Skin epidermis (tissue), 12 donors: ENCODE data around the gene H6PD.
A peak's percentile ranks its signal among the peaks of the same experiment; 100 is the strongest.

Experiments used
- H3K27ac ChIP-seq, 21 experiments: fragments of 200-600 bp; sonication (generic) in 11 of 21; one replicate each; pipeline ENCODE4 v1.5.0; 2020; ENCODE audit warnings: mild to moderate bottlenecking in 3 of 21, inconsistent platforms in 2 of 21, moderate library complexity in 2 of 21
- H3K4me3 ChIP-seq, 7 experiments: fragments of 200-600 bp; sonication (generic) in 2 of 7; one replicate each; pipeline ENCODE4 v1.5.0; 2020; ENCODE audit warnings: inconsistent platforms in 2 of 7, mild to moderate bottlenecking in 2 of 7, moderate library complexity in 1 of 7

Gene H6PD

DNA sequence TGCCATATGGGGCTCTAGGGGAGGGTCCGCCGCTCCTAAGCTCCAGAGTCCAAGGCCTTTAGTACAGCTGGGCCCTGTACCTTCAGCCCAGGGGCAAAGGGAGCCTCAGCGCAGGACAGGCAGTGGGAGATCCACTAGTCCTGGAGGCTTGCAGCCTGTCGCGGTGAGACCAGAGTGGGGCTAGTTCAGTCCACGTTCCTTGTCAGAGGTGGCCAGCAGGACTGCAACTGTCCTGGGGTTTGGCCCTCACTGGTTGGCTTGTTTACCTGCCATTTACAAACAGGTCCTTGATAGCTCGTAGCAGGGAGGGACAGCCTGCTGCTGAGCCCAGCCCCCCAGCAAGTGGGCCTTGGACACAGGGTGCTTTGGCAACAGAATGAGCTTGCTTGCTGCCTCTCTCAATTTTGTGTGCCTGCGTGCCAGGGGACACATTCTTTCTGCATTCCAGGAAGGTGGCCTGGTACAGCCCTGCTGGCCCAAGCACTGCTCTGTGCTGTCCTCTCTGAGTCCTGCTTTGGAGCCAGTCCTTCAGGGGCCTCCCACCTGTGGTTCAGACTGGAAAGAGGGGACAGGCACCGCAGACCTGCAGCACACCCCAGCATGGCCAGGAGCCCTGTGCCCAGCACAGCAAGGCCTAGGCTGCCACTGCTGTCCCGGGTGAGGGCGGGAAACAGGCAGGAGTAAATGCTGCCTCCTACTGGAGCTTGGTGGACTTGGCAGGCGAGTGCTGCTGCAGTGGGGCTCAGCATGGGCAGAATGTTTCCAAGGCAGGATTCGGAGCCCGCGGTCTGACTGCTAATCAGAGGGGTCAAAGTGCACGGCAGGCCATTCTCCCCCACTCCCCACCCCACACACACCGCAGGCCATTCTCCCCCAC lies 15.2 kb downstream of the H6PD start:
- Histone ChIP-seq H3K4me3 (peak overlapping the region in 1 of 7 experiments; percentile 28), H3K27ac (peak overlapping the region in 17 of 21 experiments; percentile 15 to 86 (median 68))

- peak overlapping the region in 3 of 7 experiments; percentile 6 to 28 (median 16) for H3K4me3 ChIP-seq
- peak overlapping the region in 15 of 21 experiments; percentile 16 to 86 (median 73) for H3K27ac ChIP-seq
These were observed 16.1 kb downstream of the H6PD start for GRCh38 chr1:9250411-9251381.

DNA sequence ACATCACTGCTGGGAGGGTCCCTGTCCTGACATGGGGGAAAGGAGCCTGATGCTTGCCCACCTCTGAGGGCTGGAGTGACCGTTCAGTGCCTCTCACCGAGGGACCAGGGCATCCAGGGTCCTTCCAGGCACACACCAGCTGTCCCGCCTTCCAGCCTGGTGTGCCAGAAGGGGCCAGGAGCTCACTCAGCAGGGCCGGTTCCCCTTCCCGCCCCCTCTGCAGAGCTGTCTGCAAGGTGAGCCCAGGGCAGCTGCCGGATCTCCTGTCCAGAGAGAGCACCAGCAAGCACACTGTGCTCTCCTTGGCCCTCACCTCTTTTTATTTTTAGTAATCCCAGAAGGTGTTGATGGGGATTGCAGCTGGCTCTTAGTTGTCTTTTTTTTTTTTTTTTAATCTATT lies 16.9 kb downstream of the H6PD start:
- Histone ChIP-seq H3K27ac (peak overlapping the region in 12 of 21 experiments; percentile 51 to 86 (median 73)), H3K4me3 (peak overlapping the region in 2 of 7 experiments; percentile 6 to 28)

DNA sequence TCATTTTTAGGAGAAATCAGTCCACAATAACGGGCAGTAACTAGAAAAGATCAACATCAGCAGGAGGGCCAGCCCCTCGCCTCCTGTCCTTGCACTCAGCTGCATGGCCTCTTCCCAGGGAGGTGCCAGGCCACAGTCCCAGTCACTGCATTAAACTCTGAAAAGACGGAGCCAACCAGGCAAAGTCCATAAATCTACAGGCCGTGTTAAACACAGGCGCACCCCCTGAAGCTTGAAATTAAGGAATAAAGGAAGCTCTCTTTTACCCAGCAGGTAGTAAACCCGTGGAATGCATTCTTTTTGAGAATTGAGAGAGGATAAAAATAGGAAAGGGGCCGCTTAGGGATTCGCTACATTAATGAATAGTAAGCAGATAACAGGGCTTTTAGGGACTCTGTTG lies 18.4 kb downstream of the H6PD start:
- H3K4me3 ChIP-seq, result no peak overlapping the region
- peak overlapping the region in 1 of 21 experiments; percentile 3 for H3K27ac ChIP-seq

GRCh38 chr1:9253453-9254105 lies 19.0 kb downstream of the H6PD start:
- Histone ChIP-seq H3K4me3 (no peak overlapping the region), H3K27ac (no peak overlapping the region)

DNA sequence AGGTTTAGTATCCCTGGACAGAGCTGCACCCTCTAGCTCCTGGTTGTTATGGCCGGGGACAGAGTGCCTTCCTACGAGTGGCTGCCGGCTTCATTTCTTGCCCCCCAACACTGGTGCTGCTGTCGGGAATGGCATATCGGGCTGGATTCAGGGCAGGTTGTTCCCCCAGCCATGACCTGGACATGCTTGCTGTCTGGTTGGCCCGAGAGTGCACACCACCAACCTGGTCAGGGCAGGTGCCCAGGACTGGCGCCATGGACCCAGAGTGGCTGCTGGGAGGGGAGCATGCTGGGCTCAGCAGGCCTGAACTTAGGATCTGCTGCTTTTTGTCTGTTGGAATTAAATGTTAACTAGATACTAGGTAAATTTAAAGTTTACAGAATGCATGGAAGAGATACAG lies 21.8 kb downstream of the H6PD start:
- H3K27ac ChIP-seq, result no peak overlapping the region
- H3K4me3 ChIP-seq, result no peak overlapping the region

DNA sequence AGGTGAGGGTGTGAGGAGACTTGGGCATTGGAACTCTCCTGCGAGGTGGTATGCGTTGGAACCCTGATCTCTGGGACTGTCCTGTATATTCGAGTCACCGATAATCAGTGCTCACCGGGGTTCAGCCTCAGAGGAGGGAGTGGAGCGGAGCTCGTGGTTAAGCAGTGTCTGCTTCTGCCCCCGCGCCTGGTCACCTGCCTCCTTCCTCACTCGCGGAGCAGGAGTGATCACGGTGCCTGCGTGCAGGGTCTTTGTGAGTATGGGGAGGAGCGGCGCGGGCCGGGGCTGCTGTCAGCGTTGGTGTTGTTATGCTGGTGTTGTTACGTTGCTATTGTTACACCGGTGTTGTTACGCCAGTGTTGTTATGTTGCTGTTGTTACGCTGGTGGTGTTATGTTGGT lies 23.3 kb downstream of the H6PD start:
- Histone ChIP-seq H3K27ac (no peak overlapping the region), H3K4me3 (no peak overlapping the region)

GRCh38 chr1:9258629-9259028 lies 24.1 kb downstream of the H6PD start:
- H3K27ac ChIP-seq, result no peak overlapping the region
- H3K4me3 ChIP-seq, result no peak overlapping the region

DNA sequence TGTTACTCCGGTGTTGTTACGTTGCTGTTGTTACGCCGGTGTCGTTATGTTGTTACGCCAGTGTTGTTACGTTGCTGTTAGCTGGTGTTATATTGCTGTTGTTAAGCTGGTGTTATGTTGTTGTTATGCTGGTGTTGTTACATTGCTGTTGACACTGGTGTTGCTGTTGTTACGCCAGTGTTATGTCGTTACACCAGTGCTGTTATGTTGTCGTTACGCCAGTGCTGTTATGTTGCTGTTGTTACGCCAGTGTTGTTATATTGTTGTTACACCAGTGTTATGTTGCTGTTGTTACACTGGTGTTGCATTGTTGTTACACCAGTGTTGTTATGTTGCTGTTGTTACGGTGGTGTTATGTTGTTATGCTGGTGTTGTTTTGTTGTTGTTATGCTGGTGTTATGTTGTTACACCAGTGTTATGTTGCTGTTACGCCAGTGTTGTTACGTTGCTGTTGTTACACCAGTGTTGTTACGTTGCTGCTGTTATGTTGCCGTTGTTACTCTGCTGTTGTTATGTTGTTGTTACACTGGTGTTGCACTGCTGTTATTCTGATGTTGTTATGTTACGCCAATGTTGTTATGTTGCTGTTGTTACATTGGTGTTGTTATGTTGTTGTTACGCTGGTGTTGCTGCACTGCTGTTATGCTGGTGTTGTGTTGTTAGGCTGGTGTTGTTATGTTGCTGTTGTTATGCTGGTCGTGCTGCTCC lies 25.6 kb downstream of the H6PD start:
- no peak overlapping the region for H3K4me3 ChIP-seq
- no peak overlapping the region for H3K27ac ChIP-seq

DNA sequence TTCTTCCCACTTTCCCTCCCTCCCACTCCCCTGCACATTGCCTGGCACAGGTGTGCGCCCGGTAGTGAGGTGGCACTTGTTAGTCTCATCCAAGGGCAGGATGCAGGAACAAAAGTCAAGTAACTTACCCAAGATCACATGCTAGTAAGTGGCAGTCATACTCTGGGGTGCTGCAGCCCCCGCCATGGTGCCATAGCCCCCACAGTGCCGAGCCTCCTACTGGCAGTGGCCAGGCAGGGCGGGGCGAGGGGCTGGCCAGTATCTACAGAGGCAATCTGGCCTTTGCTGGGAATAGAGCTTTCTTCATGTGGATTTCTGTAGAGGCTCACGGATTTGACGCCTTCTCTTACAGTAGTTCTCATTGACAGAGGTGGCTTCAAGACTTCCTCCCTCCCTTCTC lies 26.9 kb downstream of the H6PD start:
- no peak overlapping the region for H3K4me3 ChIP-seq
- H3K27ac ChIP-seq, result no peak overlapping the region

- H3K4me3 ChIP-seq, result no peak overlapping the region
- no peak overlapping the region for H3K27ac ChIP-seq
These were observed 27.8 kb downstream of the H6PD start for GRCh38 chr1:9262096-9262986.

DNA sequence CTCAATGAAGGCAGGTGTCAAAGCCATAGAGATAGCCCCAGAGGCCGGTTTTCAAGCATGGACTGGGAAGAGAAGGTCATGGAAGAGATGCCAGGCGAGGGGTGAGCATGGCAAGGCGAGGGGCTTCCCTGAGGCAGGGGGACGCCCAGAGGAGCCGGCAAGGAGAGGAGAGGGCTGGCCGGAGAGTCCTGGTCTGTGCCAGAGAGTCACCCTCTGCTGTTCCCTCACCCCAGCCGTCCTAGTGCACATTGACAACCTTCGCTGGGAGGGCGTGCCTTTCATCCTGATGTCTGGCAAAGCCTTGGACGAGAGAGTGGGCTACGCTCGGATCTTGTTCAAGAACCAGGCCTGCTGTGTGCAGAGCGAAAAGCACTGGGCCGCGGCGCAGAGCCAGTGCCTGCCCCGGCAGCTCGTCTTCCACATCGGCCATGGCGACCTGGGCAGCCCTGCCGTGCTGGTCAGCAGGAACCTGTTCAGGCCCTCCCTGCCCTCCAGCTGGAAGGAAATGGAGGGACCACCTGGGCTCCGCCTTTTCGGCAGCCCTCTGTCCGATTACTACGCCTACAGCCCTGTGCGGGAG lies 28.8 kb downstream of the H6PD start:
- Histone ChIP-seq H3K27ac (no peak overlapping the region), H3K4me3 (no peak overlapping the region)

- H3K4me3 ChIP-seq, result no peak overlapping the region
These were observed 29.7 kb downstream of the H6PD start for GRCh38 chr1:9263984-9264872.

DNA sequence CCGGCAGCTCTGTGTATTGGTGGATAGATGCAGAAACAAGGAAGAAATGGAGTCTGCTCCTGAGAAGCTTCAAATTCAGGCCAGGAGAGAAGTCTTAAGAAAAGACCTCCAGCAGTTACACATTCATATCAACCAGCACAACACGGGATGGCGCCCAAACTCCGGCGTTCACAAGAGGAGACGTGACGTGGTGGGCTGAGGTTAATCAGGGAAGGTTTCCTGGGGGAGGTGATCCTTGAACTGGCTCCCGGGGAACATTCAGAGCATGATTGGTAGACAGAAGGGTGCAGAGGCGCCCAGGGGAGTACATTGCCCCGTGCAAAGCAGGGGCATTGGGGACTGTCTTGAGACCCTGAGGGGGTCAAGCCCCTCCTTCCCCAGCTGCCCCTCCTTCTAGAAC lies 30.5 kb downstream of the H6PD start:
- Histone ChIP-seq H3K4me3 (no peak overlapping the region), H3K27ac (no peak overlapping the region)

More at GRCh38 chr1:9263984-9264872, 29.7 kb downstream of the H6PD start:
- H3K27ac ChIP-seq, result no peak overlapping the region

DNA sequence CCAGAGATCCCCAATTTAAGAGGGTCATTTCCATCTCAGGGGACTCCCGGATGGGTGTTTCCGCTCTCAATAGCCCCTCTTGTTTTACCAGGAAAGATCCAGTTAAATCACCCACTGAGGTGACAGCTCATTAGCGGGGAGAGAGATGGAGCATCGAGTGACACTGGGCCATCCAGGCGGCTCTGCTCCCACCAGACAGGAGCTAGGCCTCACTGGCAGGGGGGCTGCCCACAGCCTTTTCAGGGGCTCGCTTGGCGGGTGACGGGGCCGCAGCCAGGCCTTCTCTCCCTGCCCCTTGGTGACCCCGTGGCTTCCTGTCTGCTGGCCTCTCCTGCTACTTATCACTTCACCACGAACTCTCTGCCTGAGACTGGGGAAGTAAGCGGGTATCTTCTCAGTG lies 31.4 kb downstream of the H6PD start:
- Histone ChIP-seq H3K27ac (no peak overlapping the region), H3K4me3 (no peak overlapping the region)

GRCh38 chr1:9267352-9267686 lies 32.7 kb downstream of the H6PD start:
- H3K27ac ChIP-seq, result peak overlapping the region in 1 of 21 experiments; percentile 5
- H3K4me3 ChIP-seq, result no peak overlapping the region
